Subcutaneous abdominal adipose tissue (tissue), 5 donors: ENCODE data around the gene LCA5.
"Not testable (repeated sequence)": the region's sequence is repeated elsewhere in the genome, so short reads cannot be mapped to it uniquely, and the experiment has no call there.

ENCODE experiments used
- H3K27ac ChIP-seq: one replicate; pipeline ENCODE4 v1.7.0; 2013; ENCODE audit warnings: low read depth, mild to moderate bottlenecking, inconsistent platforms, low read length, moderate library complexity
- H3K27me3 ChIP-seq, 5 donors: one replicate each; pipeline ENCODE4 v1.7.0; 2013; ENCODE audit warnings: low read length in 5 of 5, inconsistent platforms in 1 of 5; ENCODE audit not compliant: control insufficient read depth in 5 of 5, insufficient read depth in 4 of 5
- H3K36me3 ChIP-seq, 5 donors: one replicate each; pipeline ENCODE4 v1.7.0; 2013; ENCODE audit warnings: low read length in 5 of 5; ENCODE audit not compliant: control insufficient read depth in 5 of 5, insufficient read depth in 5 of 5
- H3K4me1 ChIP-seq, 5 donors: one replicate each; pipeline ENCODE4 v1.7.0; 2013; ENCODE audit warnings: low read length in 5 of 5, mild to moderate bottlenecking in 3 of 5, moderate library complexity in 1 of 5; ENCODE audit not compliant: control insufficient read depth in 5 of 5, insufficient read depth in 5 of 5
- H3K4me3 ChIP-seq, 5 donors: one replicate each; pipeline ENCODE4 v1.7.0; 2013; ENCODE audit warnings: low read length in 5 of 5, low read depth in 1 of 5
- H3K9ac ChIP-seq, 5 donors: one replicate each; pipeline ENCODE4 v1.7.0; 2013; ENCODE audit warnings: low read length in 5 of 5, mild to moderate bottlenecking in 4 of 5, moderate library complexity in 3 of 5
- H3K9me3 ChIP-seq, 5 donors: one replicate each; pipeline ENCODE4 v1.7.0; 2013; ENCODE audit warnings: low read length in 5 of 5; ENCODE audit not compliant: control insufficient read depth in 5 of 5
- donor health status: healthy.
- donor health status: healthy.
- donor health status: healthy.
- donor health status: healthy.
- donor health status: healthy.

Gene LCA5

DNA sequence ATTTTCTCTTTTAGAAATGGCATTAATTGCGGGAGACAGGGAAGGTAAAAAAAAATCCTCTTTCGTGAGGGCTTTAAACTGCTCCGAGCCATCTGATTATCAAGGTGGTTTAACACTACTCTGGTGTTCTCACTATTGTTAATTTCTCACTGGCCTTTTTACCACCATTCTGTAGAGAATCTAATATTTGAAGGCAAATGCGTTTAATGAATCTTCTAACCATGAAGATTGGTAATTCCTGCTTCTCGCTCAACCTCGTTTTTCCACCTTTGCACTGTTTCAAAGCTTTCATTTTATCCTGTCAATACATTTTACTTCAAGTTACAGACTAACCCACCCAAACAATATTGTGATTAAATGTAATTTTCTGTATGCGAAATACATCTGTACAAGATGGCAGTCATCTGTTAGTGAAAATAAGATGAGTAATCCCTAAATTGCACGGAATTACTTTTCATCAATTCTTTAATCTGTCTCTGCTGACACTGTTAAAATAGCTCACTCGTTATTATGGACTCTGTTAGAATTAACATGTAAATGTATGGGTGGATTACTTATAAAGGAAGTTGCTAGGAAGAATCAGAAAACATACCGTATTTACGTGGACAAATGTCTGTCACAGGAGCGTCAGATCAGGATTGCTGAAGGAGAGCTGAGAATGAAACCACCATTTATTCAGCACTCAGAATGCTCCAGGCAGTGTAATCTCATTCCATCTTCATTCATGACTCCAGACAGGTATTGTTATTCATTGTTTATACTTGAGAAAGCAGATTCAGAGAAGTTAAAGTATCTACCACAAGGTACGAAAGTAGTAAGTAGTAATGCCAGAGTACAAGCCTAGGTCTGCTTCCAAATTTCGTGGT, 1.1 kb upstream of the LCA5 start:
- H3K9ac ChIP-seq, result peak overlapping the region; percentile 21 to 90 (median 66)
- no peaks in the 10 kb centered on the region for H3K27me3 ChIP-seq
- no peaks in the 10 kb centered on the region for H3K36me3 ChIP-seq
- H3K4me3 ChIP-seq, result peak overlapping the region; percentile 80 to 97 (median 94)
- H3K9me3 ChIP-seq, result no peaks in the 10 kb centered on the region
- H3K27ac ChIP-seq, result peak overlapping the region; percentile 43
- peaks cover 0 to 30% (median 18%) of the 10 kb centered on the region in 5 donors for H3K4me1 ChIP-seq

DNA sequence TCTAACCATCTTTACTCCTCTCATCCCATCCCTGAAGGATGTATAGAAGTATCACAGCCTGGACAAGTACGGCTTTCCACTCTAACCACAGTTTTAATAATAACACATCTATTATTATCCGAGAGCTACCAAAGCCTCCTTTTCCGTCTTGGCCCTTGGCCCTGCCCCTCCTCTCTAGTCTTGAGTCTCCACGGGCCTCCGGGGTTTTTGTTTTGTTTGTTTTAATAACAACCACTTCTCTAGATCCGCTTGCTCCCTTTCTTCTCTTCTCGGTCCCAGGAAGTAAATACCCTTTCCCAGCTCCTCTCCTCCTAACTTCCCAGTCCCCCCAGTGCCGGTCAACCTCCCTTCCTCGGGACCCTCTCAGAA, 661 bp downstream of the LCA5 start:
- no peaks in the 10 kb centered on the region for H3K9me3 ChIP-seq
- peak overlapping the region; percentile 95 for H3K27ac ChIP-seq
- H3K9ac ChIP-seq, result peak overlapping the region; percentile 17 to 90 (median 84)
- peaks cover 0 to 42% (median 18%) of the 10 kb centered on the region in 5 donors for H3K4me1 ChIP-seq
- no peaks in the 10 kb centered on the region for H3K27me3 ChIP-seq
- H3K36me3 ChIP-seq, result no peaks in the 10 kb centered on the region
- peak overlapping the region; percentile 89 to 97 (median 94) for H3K4me3 ChIP-seq

DNA sequence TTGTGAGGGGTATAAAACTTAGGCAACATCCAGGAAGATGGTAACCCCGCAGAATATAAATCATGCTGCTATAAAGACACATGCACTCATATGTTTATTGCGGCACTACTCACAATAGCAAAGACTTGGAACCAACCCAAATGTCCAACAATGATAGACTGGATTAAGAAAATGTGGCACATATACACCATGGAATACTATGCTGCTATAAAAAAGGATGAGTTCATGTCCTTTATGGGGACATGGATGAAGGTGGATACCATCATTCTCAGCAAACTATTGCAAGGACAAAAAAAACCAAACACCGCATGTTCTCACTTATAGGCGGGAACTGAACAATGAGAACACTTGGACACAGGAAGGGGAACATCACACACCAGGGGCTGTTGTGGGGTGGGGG, 7.7 kb downstream of the LCA5 start:
- H3K36me3 ChIP-seq, H3K9me3 ChIP-seq, H3K4me3 ChIP-seq, H3K27ac ChIP-seq, H3K27me3 ChIP-seq, H3K9ac ChIP-seq: not testable (repeated sequence)
- peaks cover 0 to 25% (median 8%) of the 10 kb centered on the region in 5 donors for H3K4me1 ChIP-seq

DNA sequence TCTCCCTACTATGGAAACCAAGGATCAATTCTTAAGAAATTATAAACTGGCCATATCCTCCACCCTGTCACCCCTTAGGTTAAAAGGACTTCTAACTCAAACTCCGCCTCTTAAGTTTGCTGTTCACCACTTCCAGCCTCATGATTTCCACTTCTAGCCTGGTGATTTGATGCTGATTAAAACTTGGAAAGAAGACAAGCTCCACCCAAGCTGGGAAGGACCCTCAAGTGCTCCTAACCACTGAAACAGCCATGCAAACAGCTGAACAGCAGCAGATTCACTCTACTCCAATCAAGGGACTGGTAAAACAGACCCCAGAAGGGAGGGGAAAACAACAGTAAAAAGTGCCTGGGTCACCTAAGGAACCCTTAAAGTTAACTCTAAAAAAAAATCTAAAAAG, 10.3 kb downstream of the LCA5 start:
- Histone ChIP-seq H3K36me3 (no peaks in the 10 kb centered on the region), H3K27me3 (no peaks in the 10 kb centered on the region), H3K4me3 (no peak overlapping the region), H3K4me1 (peaks cover 0 to 10% (median 8%) of the 10 kb centered on the region in 5 donors), H3K9ac (no peak overlapping the region), H3K27ac (no peak overlapping the region), H3K9me3 (peaks cover 0 to 5% (median 0%) of the 10 kb centered on the region in 5 donors)

DNA sequence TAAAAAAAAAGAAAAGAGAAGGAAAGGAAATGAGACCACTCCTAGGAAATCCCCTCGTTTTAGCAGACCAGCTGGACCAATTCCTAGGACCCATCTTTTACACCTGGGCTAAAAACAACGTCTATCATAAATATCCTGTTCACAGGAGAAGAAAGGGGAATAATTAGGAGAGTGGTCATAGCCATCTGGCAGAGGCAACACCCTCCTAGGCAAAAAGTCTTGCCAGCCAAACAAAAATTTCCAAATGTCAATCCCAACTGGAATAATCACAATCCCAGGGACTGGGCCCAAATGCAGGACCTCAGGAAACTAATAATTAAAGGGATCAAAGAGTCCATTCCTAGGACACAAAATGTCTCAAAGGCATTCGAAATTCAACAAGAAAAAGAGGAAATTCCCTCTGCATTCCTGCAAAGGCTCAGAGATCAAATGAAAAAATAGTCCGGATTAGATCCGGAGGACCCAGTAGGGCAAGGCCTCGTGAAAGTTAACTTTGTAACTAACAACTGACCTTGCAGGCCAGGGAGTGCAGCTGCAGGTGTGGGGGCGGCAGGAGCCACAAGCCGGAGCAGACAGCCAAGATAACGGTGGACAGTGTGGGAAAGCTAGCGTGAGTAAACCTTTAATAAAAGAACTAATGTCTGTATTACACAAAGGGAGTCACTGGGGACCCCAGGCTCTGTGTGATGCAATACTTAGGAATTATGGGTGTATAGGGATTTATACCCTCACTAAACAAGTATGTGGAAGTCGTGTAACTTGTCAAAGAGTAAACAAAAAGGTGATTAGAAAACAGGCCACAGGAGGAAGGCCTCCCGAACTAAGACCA, 11.7 kb downstream of the LCA5 start:
- Histone ChIP-seq H3K27me3 (no peaks in the 10 kb centered on the region), H3K36me3 (no peaks in the 10 kb centered on the region), H3K4me1 (peaks cover 0 to 10% (median 8%) of the 10 kb centered on the region in 5 donors), H3K27ac (peak overlapping the region; percentile 32), H3K4me3 (no peak overlapping the region), H3K9me3 (peaks cover 0 to 5% (median 0%) of the 10 kb centered on the region in 5 donors), H3K9ac (no peak overlapping the region)

DNA sequence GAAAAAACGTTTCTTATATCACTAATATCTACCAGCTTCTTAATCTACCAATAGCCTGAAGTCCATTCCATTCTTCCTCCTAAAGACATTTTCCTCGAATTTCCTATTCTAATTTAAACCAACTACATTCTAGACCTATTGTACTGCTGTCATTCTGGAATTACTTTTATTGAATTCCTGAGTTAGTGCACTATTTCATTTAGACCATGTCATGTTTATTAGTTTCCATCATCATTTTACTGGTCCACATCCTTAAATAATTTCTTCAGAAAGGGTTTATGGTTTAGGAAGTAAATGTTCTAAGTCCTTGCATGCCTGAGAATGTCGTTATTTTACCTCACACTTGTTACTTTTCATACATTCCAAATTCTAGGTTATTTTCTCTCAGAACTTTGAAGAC, 13.2 kb downstream of the LCA5 start:
- Histone ChIP-seq H3K9me3 (peaks cover 0 to 5% (median 0%) of the 10 kb centered on the region in 5 donors), H3K4me3 (no peak overlapping the region), H3K36me3 (no peaks in the 10 kb centered on the region), H3K9ac (no peak overlapping the region), H3K27ac (no peak overlapping the region), H3K4me1 (peaks cover 0 to 10% (median 8%) of the 10 kb centered on the region in 5 donors), H3K27me3 (no peaks in the 10 kb centered on the region)

DNA sequence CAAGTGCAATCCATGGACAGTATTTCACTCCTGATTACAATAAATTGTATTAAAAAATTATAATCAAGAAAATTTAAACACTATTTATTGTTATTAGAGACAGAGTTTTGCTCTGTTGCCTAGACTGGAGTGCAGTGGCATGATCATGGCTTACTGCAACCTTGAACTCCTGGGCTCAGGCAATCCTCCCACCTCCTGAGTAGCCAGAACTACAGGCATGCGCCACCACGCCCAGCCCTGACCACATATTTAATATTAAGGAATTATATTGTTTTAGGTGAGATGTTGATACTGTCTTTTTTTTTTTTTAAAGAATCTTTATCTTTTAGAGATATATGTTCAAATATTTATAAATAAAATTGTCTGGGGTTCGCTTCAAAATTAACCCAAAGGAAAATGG, 14.6 kb downstream of the LCA5 start:
- no peak overlapping the region for H3K27ac ChIP-seq
- peaks cover 0 to 5% (median 0%) of the 10 kb centered on the region in 5 donors for H3K9me3 ChIP-seq
- peaks cover 0 to 10% (median 8%) of the 10 kb centered on the region in 5 donors for H3K4me1 ChIP-seq

DNA sequence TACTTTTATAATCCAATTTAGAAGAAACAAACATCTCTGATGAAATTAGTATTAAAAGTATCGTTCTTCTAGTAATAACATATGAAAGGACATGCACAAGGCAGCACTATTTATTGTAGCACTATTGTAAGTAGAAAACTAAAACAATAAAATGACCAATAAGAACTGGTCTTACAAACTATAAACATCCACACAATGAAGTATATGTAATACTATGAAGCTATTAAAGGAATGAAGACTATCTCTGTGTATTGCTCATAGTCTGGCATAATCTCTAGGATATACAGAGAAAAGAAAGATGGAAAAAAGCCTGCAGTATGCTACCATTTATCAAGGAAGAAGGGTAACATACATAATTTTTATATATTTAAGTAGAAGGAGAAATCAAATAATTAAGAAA, 16.7 kb downstream of the LCA5 start:
- Histone ChIP-seq H3K9ac (no peak overlapping the region), H3K4me3 (no peak overlapping the region), H3K4me1 (peaks cover 0 to 8% (median 5%) of the 10 kb centered on the region in 5 donors), H3K27ac (no peak overlapping the region), H3K36me3 (no peaks in the 10 kb centered on the region), H3K9me3 (peaks cover 0 to 5% (median 0%) of the 10 kb centered on the region in 5 donors), H3K27me3 (no peaks in the 10 kb centered on the region)

More for the DNA sequence above, 14.6 kb downstream of the LCA5 start:
- Histone ChIP-seq H3K36me3 (no peaks in the 10 kb centered on the region), H3K9ac (no peak overlapping the region), H3K27me3 (no peaks in the 10 kb centered on the region), H3K4me3 (no peak overlapping the region)

DNA sequence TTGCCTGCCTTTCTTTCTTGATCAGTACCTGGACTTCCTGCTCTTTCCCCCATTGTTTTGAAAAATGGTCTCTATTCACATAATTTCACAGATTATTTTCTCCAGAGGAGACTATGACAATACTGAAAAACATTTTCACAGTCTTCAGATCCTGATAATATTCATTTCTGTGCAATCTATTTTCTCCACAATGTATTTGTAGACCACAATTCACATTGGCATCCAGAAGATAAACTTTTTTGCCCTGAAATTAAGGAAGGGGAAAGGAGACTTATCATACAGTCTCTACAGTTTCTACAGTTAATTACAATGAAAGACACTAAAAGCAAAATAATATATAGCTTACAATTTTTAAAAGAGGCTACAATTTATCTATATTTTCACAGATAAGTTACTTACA, 18.4 kb downstream of the LCA5 start:
- no peaks in the 10 kb centered on the region for H3K36me3 ChIP-seq
- H3K4me3 ChIP-seq, result no peak overlapping the region
- peaks cover 0 to 4% (median 0%) of the 10 kb centered on the region in 5 donors for H3K4me1 ChIP-seq
- no peaks in the 10 kb centered on the region for H3K27me3 ChIP-seq
- peaks cover 0 to 3% (median 0%) of the 10 kb centered on the region in 5 donors for H3K9me3 ChIP-seq
- no peak overlapping the region for H3K9ac ChIP-seq
- no peak overlapping the region for H3K27ac ChIP-seq

DNA sequence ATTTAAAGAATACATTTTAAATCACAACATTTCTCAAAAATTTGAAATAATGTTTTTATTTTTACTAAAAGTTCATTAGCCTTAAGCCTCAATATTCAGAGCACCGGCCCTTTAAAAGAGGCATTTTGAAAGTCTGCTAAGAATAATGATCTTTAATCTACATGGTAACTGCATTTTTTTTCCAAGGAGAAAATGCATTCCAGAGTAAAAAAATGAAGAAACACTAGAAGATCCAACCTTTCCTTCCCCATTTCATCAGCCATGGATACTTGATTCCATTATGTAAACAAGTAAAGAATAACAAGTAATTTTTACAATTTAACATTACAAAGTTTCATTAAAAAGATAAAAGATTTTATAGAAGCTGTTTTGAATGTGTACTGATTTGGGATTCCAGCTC, 21.8 kb downstream of the LCA5 start:
- Histone ChIP-seq H3K4me1 (peaks cover 0 to 4% (median 0%) of the 10 kb centered on the region in 5 donors), H3K27ac (no peak overlapping the region), H3K9me3 (no peaks in the 10 kb centered on the region), H3K9ac (no peak overlapping the region), H3K36me3 (peaks cover 0 to 7% (median 3%) of the 10 kb centered on the region in 5 donors), H3K27me3 (no peaks in the 10 kb centered on the region), H3K4me3 (no peak overlapping the region)
